ENCODE data around the gene FGF4.
"Not testable (repeated sequence)": the region's sequence is repeated elsewhere in the genome, so short reads cannot be mapped to it uniquely, and the experiment has no call there.

FGF4 gene

DNA sequence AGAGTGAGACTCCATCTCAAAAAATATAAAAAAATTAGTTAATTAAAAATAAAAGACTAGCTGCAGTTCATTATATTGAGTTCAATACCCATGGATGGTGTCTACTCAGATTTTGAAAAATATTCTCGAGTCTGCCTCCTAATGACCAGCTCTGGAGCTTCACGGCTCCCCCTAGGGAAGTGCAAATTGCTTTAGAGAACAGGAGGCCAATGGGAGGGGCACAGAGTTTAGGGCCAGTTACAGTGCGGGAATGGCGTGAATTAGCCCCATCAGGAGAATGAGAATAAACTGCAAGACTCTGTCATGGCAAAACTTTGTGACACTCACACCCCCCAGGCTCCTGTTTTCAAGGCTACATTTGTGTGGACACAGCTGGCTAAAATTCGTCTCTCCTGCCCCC lies 4.6 kb downstream of the FGF4 start:
- no peak for DNase-seq

DNA sequence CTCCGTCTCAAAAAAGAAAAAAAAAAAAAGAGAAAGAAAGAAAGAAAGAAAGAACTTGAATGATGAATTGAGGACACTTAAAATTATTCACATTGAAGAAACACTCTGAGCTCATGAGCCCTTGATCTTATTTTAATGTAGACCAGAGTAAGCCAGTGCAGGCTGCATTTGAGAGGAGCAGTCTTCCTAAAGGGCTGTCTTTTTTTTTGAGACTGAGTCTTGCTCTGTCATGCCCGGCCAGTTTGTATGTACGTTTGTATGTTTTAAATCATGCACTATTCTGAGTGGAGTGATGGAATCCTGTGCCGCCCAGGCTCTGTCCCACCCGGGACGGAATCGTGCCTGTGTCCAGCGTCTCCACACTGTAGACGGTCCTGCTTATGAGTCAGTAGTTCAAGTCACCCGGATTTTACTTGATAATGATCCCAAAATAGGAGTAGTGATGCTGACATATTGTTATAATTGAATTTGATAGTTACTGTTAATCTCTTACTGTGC lies 9.6 kb downstream of the FGF4 start:
- no peak for DNase-seq

DNA sequence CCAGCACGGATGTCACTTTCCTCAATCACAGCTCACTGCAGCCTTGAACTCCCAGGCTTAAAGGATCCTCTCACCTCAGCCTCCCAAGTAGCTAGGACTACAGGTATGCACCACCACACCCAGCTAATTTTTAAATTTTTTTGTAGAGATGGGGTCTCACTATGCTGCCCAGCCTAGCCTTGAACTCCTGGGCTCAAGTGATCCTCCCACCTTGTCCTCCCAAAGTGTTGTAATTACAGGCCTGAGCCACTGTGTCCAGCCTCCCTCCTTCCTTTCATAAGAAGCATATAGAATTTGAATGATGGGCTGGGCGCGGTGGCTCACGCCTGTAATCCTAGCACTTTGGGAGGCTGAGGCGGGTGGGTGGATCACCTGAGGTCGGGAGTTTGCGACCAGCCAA lies 10.2 kb downstream of the FGF4 start:
- DNase-seq: not testable (repeated sequence)

DNA sequence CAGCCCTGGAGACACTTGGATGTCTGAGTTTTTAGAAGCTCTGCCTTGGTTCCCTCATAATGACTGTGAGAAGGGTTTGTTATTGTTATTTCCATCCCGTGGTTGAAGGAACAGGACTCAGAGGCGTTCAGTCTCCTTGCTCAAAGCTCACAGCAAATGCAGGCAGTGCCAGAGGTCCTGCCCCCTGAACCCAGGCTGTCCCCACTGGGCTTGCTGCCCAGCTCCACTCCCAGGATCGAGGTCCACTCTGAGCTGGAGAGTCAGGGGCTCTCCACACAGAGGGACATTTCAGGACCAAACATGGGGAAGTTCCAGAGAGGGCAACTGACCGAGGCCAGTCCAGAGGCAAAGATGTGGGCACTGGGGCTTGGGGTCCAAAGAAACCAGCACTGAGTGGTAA lies 14.8 kb downstream of the FGF4 start:
- no peak for DNase-seq

DNA sequence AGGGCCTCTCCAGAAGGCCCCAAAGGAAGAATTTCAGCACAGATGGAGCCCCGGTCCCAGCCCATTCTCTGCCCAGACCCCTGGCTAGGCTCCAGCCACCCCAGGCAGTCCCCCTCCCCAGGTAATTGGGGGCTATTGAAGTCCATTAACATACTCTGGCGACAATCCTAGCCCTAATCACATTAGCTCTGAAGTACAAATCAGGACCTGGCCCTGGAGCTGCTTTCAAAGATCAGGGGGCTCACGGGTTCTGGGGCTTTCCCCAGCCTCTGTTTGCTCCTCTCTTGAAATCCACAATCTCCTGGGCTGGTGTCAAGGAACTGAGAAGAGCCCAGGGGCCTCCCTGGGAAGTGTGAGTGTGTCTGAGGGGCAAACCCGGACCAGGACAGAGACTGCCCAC lies 22.3 kb downstream of the FGF4 start:
- no peak for DNase-seq

DNA sequence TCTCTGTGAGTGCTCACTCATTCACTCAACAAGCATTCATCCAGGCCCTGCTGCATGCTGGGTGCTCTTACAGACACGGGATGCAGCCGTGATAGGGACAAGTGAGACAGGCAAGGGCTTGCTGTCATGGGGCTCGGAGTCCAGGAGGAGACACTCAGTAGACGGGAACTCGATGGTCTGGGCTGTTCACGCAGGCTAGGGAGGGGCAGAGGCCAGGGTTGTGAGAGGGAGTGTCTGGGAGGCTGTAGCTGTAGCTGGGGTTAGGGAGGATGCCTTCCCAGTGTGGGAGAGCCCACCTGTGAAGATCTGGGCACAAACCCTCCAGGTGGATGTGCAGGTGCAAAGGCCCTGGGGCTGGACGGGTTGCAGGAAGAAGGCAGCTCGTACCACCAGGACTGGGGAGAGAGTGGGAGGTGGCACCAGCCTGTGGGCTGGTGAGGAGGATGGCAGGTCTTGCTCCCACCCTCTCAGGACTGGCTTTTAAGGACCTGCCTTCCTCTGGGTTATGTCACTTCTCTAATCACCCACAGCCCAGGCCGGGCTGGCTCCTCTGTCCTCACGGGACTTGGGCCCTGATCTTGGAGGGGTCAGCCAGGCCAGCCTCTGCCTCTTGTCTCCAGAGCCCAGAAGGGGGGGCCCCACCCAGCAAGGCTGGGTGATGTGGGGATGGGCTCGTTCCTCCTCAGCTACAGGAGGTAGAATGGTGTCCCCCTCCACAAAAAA lies 24.1 kb downstream of the FGF4 start:
- no peak for DNase-seq

DNA sequence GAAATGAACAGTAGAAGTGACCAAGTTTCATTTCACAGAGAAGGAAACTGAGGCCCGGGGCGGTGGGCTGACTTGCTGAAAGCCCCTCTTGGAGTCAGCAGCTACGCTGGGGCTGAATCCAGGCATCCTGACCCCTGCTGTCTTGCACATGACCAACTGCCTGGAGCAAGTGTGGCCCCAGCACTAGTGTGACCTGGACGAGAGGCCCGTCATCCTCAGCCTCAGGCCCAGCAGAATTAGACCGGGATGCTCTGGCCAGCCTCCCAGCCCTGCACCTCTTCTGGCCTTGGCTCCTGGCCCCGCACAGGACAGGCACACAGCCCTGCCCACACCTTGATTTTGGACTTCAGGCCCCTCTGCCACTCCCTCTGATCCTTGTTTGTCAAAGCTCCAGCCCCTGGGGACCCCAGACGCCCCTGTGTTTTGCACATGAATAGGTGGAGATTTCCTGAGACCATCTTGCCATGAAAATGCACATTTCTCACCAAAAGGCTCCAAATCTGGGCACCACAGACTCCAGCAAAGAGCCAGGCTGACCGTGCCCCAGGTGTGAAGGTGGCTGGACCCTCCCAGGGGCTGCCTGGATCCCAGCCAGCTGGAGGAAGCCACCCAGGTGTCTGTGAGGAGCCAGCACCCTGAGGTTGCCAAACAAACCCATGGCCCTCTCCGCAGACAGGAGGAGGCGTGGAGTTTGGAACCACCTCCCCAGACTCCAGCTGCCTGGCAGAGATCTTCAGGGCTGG lies 24.9 kb downstream of the FGF4 start:
- DNase-seq: no peak

DNA sequence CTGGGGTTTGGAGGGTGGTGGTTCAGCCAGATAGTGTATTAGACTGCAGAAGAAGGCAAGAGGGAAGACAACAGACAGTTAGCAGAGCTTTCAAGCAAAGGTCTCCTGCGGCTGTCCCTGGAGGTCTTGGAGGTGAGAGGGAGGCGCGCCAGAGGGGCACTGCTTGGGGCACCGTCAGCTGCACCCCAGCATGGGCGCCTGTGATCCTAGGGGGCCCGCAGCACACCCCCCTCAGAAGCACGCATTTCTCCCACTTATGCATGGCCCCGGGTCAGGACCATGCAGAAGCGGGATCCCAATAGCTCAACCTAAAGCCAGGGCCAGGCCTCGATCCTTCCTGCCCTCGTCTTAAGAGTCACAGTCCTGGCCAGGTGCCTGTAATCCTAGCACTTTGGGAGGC lies 26.5 kb downstream of the FGF4 start:
- no peak for DNase-seq

DNA sequence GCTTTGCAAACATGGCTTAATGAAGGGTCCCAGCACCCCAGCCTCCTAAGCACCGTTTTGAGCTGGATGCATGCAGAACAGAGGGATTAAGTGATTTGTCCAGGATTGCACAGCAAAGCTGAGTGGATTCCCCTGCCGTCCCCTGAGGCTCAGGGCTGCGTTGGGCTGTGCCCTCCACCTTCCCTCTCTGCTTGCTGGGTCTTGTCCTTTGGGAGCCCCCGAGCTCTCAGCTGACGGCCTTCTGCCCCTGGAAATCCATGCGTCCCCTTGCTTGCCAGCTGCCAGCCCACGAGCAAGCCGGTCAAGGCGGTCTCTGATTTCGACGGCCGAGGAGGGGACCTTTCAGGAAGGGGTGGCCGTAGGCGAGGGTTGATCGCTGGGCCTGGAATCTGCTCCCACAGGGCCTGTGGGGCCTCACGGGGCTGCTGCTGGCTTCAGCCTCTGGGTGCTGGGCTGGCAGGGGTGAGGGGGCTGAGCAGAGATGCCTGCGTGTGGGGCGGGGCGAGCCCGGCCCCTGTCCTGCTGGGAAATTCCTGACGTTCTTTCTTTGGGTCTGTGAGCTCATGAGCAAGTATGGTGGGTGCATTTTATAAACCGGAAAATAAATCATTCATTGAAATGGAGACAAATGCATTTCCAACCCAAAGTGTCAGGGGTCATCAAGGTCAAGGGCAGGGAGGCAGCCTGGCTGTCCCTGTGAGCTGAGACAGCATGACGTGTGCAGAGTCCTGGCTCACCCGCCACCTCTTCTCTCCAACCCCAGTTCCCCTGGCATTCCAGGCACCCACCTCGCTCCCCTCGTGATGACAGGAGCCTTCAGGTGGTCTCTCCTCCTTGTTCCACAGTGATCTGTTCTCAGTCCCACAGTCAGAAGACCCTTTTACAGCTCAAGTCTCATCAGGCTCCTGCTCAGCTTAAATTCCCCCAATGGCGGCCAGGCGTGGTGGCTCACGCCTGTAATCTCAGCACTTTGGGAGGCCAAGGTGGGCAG lies 28.1 kb downstream of the FGF4 start:
- DNase-seq: no peak

DNA sequence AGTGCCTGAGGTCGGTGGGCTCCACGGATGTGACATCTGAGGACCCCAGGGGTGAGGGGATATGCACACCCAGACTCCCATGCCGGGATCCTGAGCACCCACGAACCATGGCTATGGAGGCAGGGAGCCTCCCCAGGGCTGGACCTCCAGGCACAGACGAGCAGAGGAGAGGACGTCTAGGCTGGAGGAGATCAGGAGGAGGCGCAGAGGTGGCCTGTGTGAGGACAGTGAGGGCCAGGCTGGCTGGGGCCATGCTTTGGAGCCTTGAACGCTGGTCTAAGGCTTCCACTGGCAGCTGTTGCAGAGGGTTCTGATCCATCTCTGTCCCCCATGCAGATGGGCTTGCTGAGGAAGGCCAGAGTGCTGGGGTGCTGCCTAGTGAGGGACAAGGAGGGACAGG lies 29.0 kb downstream of the FGF4 start:
- DNase-seq: no peak

DNA sequence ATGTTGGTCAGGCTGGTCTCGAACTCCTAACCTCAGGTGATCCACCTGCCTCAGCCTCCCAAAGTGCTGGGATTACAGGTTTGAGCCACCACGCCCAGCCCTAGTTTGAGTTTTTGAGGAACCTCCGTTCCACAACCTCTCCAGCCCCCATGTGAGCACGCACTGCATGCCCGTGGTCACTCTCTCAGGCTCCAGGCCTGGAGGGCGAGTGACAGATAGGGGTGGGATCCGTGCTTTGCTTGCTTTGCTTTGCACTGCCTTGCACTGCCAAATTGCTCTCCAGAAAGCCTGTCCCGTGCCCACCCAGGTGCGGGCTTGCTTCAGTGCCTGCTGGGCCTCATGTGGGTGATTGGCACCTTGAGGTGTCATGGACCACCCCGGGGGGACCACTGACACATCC lies 29.9 kb downstream of the FGF4 start:
- no peak for DNase-seq

DNA sequence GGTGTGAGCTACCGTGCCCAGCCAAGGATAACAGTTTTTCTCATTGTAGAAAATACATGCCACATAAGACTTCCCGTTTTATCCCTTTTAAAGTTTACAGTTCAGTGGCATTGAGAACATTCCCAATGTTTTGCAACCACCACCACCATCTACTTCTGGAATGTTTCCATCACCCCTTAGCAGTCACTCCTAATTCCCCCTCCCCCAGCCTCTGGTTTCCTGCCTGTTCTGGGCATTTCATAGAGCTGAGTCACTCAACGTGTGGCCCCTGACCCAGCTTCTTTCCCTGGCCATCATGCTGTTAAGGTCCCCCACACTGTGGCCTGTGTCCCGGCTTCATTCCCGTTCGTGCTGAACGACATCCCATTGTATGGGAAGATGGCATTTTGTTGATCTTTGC lies 30.7 kb downstream of the FGF4 start:
- no peak for DNase-seq

DNA sequence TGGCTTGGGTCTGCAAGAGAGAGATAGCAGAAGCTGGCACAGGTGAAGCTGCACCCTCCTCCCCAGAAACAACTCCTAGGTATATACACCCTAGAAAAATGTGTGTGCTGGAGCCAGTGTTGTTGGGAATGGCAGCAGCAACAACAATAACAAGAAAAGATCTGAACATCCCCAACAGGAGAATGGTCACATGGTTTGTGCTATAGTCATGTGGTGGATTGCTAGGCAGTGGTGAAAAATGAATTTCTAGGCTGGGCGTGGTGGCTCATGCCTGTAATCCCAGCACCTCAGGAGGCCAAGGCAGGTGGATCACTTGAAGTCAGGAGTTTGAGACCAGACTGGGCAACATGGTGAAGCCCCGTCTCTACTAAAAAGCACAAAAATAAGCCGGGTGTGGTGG lies 40.3 kb downstream of the FGF4 start:
- no peak for DNase-seq

DNA sequence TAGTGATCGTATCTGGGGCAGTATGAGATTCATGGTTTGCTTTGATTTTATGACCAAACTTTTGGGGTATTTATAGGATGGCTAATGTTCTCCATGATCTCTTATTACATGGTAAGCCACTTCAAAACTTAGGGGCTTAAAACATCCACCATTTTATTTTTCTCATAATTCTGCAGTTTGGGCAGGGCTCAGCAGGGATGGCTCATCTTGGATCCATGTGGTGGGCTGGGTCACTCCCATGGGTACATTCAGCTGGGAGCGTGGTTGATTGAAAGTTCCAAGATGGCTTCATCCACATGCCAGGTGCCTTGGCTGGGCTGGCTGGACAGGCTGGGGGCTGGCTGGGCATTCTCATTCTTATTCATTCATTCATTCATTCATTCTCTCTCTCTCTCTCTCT lies 40.8 kb downstream of the FGF4 start:
- DNase-seq: no peak

DNA sequence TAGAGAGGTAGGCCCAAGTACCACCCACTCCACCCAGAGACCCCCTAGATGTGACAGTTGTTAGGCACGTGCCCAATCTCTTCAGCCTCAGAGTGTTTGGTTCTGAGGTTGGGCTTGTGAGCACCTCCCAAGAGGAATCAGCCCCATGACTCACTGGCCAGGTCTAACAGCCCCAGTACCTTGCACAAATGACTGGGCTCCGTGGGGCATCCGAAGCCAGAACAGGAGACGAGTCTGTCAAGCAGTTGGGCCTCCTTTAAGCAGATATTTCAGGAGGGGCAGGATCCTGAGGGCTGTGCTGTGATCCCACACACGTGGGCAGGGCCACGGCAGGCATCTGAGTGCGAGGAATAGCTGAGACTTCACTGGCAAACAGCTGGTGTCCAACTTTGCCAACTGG lies 42.2 kb downstream of the FGF4 start:
- no peak for DNase-seq

DNA sequence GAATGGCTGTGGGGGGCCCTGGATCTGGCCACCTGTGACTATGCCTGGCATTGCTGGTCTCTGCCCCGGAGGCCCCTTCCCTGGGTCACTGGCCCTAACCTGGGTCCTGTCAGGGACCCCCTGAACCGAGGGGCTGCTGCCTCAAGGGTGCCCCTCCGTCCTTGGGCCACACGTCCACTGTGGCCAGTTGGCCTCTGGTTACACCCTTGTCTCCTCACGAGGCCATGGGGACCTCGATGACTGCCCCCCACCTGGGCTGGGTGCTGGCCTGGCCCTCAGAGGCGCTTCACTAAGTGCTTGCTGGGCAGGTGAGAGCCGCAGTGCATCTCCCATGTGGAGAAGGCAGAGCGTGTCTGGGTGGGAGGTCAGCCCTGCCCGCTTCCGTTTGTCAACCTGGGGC lies 44.0 kb downstream of the FGF4 start:
- DNase-seq: no peak

DNA sequence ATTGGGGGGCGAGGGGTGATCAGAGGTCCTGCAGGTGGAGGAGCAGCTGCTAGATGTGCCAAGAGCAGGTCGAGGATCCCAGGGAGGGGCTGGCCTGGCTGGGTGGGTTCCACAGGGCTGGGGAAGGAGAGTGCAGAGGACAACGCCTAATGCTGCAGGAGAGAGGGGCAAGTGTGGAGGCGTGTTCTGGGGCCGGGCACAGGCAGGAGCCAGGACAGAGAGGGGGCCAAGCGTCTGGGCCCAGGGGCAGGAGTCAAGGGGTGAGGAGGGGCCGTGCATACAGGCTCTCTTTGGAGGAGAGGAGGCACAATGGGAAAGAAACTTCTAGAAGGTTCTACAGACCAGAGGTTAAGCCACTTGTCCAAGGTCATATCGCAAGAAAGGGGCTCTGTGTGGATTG lies 44.6 kb downstream of the FGF4 start:
- DNase-seq: no peak

DNA sequence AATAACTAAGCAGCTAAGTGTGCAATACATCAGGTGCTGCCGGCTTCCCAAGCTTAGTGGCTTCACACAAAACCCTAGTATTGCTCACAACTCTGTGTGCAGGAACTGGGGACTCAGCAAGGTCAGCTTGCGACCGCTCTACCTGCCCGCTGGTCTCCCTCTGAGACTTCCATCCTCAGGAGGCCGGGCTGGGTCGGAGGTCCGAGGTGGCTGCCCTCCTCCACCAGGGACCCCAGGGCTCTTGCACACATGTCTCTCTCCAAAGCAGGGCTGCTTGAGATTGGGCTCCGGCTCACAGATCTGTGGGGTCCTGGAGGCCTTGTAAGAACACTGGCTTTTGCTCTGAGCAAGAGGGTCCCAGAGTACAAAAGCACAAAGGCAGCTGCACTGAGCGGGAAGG lies 45.9 kb downstream of the FGF4 start:
- no peak for DNase-seq

DNA sequence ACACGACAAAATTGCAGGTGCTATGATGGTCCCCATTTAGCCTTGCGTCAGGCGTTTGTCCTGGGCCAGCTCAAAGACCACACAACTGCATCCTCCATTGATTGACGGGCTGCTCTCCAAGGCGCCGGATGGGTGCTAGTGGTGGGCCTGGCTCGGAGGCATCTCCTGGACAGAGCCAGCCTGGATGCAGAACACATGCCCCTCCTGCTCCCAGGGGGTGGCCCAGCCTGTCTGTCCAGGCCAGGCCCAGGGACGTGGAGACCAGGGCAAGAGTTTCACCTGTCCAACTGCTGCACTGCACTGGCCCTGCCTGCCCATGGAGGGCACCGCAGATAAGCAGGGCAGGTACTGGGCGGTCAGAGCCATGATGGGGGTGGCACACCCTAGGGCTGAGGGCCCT lies 47.9 kb downstream of the FGF4 start:
- no peak for DNase-seq

DNA sequence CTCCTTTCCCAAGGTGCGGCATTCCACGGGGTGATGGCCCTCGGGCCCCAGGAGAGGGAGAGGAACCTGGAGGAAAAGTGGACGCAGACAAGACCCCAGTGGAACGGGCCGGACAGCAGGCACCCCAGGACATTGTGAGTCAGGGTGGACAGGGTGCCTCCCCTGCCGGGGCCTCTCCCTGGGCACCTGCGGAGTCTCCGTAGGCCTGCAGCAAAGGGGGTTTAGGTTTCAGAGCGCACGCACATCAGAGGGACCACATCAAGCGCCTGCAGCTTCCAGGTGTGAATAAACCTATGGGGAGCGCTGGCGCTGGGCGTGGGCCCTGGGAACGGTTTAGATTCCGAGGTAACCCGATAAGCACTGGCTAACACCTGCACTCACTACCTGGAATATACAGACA lies 48.7 kb downstream of the FGF4 start:
- DNase-seq: no peak

DNA sequence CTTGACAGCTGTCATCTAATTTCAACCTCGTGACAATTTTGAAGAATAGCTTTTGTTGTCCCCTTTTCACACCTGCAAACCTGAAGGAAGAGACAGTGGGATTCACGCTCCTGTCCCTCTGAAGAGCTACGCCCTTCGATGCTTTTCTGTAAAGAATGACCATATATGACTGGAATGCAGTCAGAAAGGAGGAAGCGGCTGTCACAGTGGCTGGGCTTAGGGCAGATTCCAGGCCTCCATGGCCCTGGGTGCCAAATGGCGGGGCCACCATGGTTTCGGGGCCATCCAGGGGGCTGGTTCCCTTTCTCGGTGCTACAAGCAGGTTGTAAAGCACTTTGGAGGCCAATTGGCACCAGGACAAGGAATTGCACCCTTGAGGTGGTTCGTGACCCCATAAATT lies 49.1 kb downstream of the FGF4 start:
- no peak for DNase-seq

DNA sequence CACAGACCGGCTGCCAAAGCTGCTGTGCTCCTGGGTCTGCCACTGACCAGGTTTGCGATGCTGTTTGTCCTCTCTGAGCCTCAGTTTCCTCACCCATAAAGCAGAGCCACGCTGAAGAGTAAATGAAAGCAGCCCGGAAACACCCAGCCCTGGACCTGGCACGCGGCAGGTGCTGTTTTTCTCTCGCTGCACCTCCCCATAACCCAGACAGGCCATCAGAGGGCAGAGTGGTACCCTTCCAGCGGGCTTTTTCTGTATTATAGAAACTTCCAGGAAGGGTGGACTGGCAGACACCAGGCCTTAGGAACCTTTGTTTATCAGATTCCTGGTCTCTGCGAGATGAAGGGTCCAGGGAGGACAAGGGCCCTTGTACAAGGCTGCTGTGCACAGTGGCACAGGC lies 53.4 kb downstream of the FGF4 start:
- DNase-seq: no peak

DNA sequence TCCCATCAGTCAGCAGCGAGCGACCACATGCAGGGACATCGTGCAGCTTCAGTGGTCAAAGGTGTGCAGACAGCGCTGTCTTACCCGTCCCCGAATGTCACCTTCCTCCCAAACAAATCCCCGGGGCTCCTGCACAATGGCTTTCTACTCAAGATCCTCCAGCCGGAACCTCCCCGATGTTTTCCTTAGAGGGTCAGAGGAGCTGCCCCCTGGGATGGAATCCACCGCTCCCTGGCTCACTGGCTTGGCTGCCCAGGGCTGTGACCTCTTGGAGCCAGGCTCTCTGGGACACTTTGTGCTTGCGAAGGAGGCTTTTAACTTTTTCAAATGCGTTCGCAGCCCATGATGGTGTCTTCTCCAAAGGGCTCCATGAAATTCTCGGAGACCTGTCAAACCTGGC lies 54.0 kb downstream of the FGF4 start:
- DNase-seq: no peak
